RWPE1 (cell line): ENCODE measurements around the gene MAGI1.

Experiments used
- CTCF ChIA-PET: fragments of 350-600 bp; sonication (Branson Sonifier 250); formaldehyde crosslinking; extraction: SDS; loops from one replicate; lab custom pipeline; 2021; lab: Yijun Ruan, JAX
- POLR2A ChIA-PET: fragments of 400-600 bp; formaldehyde crosslinking; extraction: SDS; loops from one replicate; lab custom pipeline; 2020; ENCODE audit warnings: antibody characterized with exemption; ENCODE audit not compliant: low non-redundant PET; lab: Yijun Ruan, JAX
- DNase-seq: peaks from one replicate; pipeline ENCODE4 v3.0.0; 2012; ENCODE audit warnings: low spot score
- H3K27ac ChIP-seq: fragments of 450-650 bp; 2 replicates; pipeline ENCODE4 v1.5.1; 2017
- CTCF ChIP-seq: fragments of 450-650 bp; conservative IDR thresholded peaks from 2 replicates; pipeline ENCODE4 v1.5.1; 2017; ENCODE audit warnings: low read depth, mild to moderate bottlenecking

Gene MAGI1

GRCh38 chr3:65819896-65820295 is 218.8 kb downstream of the MAGI1 start:
- no peak overlapping the region for H3K27ac ChIP-seq
- POLR2A ChIA-PET = no interaction called here
- DNase-seq = no peak
- CTCF ChIA-PET = no interaction called here
- TF ChIP-seq CTCF = no peak

GRCh38 chr3:65817553-65818126 is 221.1 kb downstream of the MAGI1 start:
- POLR2A ChIA-PET = no interaction called here
- DNase-seq = no peak
- no peak for TF ChIP-seq CTCF
- CTCF ChIA-PET = no interaction called here
- H3K27ac ChIP-seq = no peak overlapping the region

GRCh38 chr3:65816208-65816607 is 222.5 kb downstream of the MAGI1 start:
- no peak for DNase-seq
- ChIA-PET CTCF (no interaction called here), POLR2A (no interaction called here)
- H3K27ac ChIP-seq = no peak overlapping the region
- TF ChIP-seq CTCF = no peak

GRCh38 chr3:65814845-65815578 is 223.7 kb downstream of the MAGI1 start:
- POLR2A ChIA-PET = no interaction called here
- CTCF ChIA-PET = no interaction called here
- H3K27ac ChIP-seq = no peak overlapping the region
- TF ChIP-seq CTCF = no peak
- no peak for DNase-seq

GRCh38 chr3:65811892-65812291 is 226.8 kb downstream of the MAGI1 start:
- ChIA-PET POLR2A (no interaction called here), CTCF (no interaction called here)
- TF ChIP-seq CTCF = no peak
- no peak overlapping the region for H3K27ac ChIP-seq
- no peak for DNase-seq

GRCh38 chr3:65811086-65811761 is 227.5 kb downstream of the MAGI1 start:
- CTCF ChIA-PET = no interaction called here
- no peak overlapping the region for H3K27ac ChIP-seq
- POLR2A ChIA-PET = no interaction called here
- no peak for TF ChIP-seq CTCF
- DNase-seq = no peak
